Transverse colon (tissue), 4 donors: ENCODE measurements around the gene POLK.

Experiments
- CTCF ChIP-seq, 5 experiments: fragments of 200-600 bp in 3 of 5; fragments of 450-650 bp in 2 of 5; sonication (generic) in 3 of 5; IDR thresholded peaks; 1 replicate in 2 of 5; 2 replicates in 3 of 5; pipeline ENCODE4 v1.5.1; 2016 to 2017; ENCODE audit warnings: antibody characterized with exemption in 5 of 5, inconsistent platforms in 3 of 5, mild to moderate bottlenecking in 2 of 5, moderate library complexity in 1 of 5
- EP300 ChIP-seq: sonication (generic); formaldehyde crosslinking; IDR thresholded peaks from one replicate; pipeline ENCODE4 v1.6.1; 2017; ENCODE audit warnings: antibody characterized with exemption, low read depth
- POLR2AphosphoS5 ChIP-seq, 3 donors: sonication (generic); formaldehyde crosslinking; IDR thresholded peaks; one replicate each; pipeline ENCODE4 v1.6.1; 2016; ENCODE audit warnings: antibody characterized with exemption in 3 of 3

GRCh38 chr5:75482482-75482881 is 29.2 kb upstream of the POLK start:
- TF ChIP-seq CTCF (IDR thresholded peaks at IDR 0.05): no peak
- no peak for TF ChIP-seq EP300
- TF ChIP-seq POLR2AphosphoS5 (IDR thresholded peaks at IDR 0.05): no peak
